K562 (cell line): Measurements from ENCODE around the gene ZNF316. TPM values are rescaled to one million over a fixed set of nuclear protein-coding genes. Genes with fewer than 3 reads are reported as not detected.
A peak's percentile ranks its signal among the peaks of the same experiment; 100 is the strongest.

Experiments used
- CHD4 ChIP-seq: fragments of 200-600 bp; sonication (generic); IDR thresholded peaks from 3 replicates; pipeline ENCODE4 v1.6.1; 2012; ENCODE audit warnings: low read depth, mild to moderate bottlenecking, mixed read lengths, low read length, inconsistent platforms; ENCODE audit not compliant: insufficient read depth, insufficient replicate concordance, poor library complexity, severe bottlenecking
- EHMT2 ChIP-seq: fragments of 450-650 bp; IDR thresholded peaks from 2 replicates; pipeline ENCODE4 v1.6.1; 2018; ENCODE audit warnings: antibody characterized with exemption
- ELF2 ChIP-seq: fragments of 250-450 bp; sonication (Bioruptor Pico); IDR thresholded peaks from 2 replicates; pipeline ENCODE4 v1.5.0; 2021; ENCODE audit warnings: mild to moderate bottlenecking
- ILF3 ChIP-seq: fragments of 450-650 bp; IDR thresholded peaks from 2 replicates; pipeline ENCODE4 v1.6.1; 2018; ENCODE audit warnings: antibody characterized with exemption, mild to moderate bottlenecking, moderate library complexity, borderline replicate concordance
- LEF1 ChIP-seq: fragments of 450-650 bp; IDR thresholded peaks from 2 replicates; pipeline ENCODE4 v1.6.1; 2016; ENCODE audit warnings: mild to moderate bottlenecking
- MAFF ChIP-seq: IDR thresholded peaks from 2 replicates; pipeline ENCODE4 v1.6.1; 2012; ENCODE audit warnings: low read length, improper control_type of control experiment
- MECOM ChIP-seq: fragments of 250-450 bp; sonication (Bioruptor Pico); IDR thresholded peaks from 2 replicates; pipeline ENCODE4 v1.8.0; 2022; ENCODE audit warnings: inconsistent platforms
- MGA ChIP-seq: fragments of 450-650 bp; IDR thresholded peaks from 2 replicates; pipeline ENCODE4 v1.6.1; 2016; ENCODE audit warnings: mild to moderate bottlenecking, moderate library complexity
- PYGO2 ChIP-seq: fragments of 450-650 bp; IDR thresholded peaks from 2 replicates; pipeline ENCODE4 v1.6.1; 2016; ENCODE audit warnings: mild to moderate bottlenecking, missing genetic modification characterization, moderate library complexity, missing compliant biosample characterization
- TCF3 ChIP-seq: sonication (generic); formaldehyde crosslinking; IDR thresholded peaks from 2 replicates; pipeline ENCODE4 v1.4.0; 2020; ENCODE audit warnings: mild to moderate bottlenecking, missing genetic modification reagents
- THAP7 ChIP-seq: fragments of 250-450 bp; sonication (Bioruptor Pico); IDR thresholded peaks from 2 replicates; pipeline ENCODE4 v1.5.0; 2021
- ZHX1 ChIP-seq: fragments of 150-350 bp; conservative IDR thresholded peaks from 2 replicates; pipeline ENCODE4 v1.6.1; 2014; ENCODE audit warnings: low read length
- ZNF121 ChIP-seq: sonication (generic); formaldehyde crosslinking; conservative IDR thresholded peaks from 2 replicates; pipeline ENCODE4 v1.8.0; 2022; ENCODE audit warnings: missing genetic modification reagents
- ZNF316 ChIP-seq: fragments of 450-650 bp; IDR thresholded peaks from 2 replicates; pipeline ENCODE4 v1.6.1; 2016
- ZNF436 ChIP-seq: fragments of 250-450, 450-650 bp; sonication (Bioruptor Pico); formaldehyde crosslinking; IDR thresholded peaks from 2 replicates; pipeline ENCODE4 v1.7.0; 2020; ENCODE audit warnings: mild to moderate bottlenecking
- polyA plus RNA-seq, 8 experiments: library from polyadenylated mRNA; depleted of rRNA in 4 of 8; stranded (reverse) in 5 of 8; unstranded in 3 of 8; fragments of >200 nt; fragmentation: Nextera tagmentation in 2 of 8; fragmentation: Illumina TruSeq in 1 of 8; extraction: Ambion mirVana in 2 of 8; extraction: Trizol in 1 of 8; gene quantifications; 2 replicates each; pipeline versions ENCODE4 v1.2.1 to v1.2.3, GENCODE V29; 2011 to 2014; ENCODE audit warnings: inconsistent platforms in 1 of 8, missing spikeins in 1 of 8
- total RNA-seq, 7 experiments: library from RNA; depleted of rRNA in 6 of 7; stranded (reverse); fragments of >200 nt in 6 of 7; fragmentation: Illumina TruSeq in 2 of 7; extraction: Trizol in 2 of 7; gene quantifications; 2 replicates each; pipeline versions ENCODE4 v1.2.1 to v1.2.3, GENCODE V29; 2011 to 2021; ENCODE audit warnings: low replicate concordance in 1 of 7

Gene ZNF316
- total and polyA plus RNA-seq, 9 of the 15 experiments (the other 6 are each of a cell fraction or from before 2014, with no cell fraction given): 0.10 to 34.0 (median 8.6) TPM

- TF ChIP-seq ZNF436 (CRISPR knock-in tag) (no peak), EHMT2 (no peak), ZNF316 (no peak), CHD4 (no peak), PYGO2 (tag) (no peak), ELF2 (CRISPR knock-in tag) (no peak), THAP7 (no peak), ZHX1 (no peak), MGA (peak; percentile 44; the same call in 1 of the 2 replicates), ZNF121 (CRISPR knock-in tag) (no peak), ILF3 (no peak), MECOM (no peak), MAFF (no peak), TCF3 (CRISPR knock-in tag) (no peak), LEF1 (no peak)
These were observed 569 bp downstream of the ZNF316 start (continued) for GRCh38 chr7:6637544-6638229.
